ENCODE measurements around the gene FMN1.

GRCh38 chr15:33138000-33138399 is 56.5 kb downstream of the FMN1 start:
- TF ChIP-seq CTCF (IDR thresholded peaks at IDR 0.05) (no peak), POLR2A (IDR thresholded peaks at IDR 0.05) (no peak), POLR2AphosphoS5 (IDR thresholded peaks at IDR 0.05; ENCODE audit: insufficient read depth in 1 of 2, low read depth in 1 of 2) (no peak)

Measured in vagina (tissue), 2 donors.